Spleen (tissue), 7 donors: ENCODE measurements around the gene PCDHB14.

Source experiments
- POLR2A ChIP-seq, 3 donors: fragments of 450-650 bp; IDR thresholded peaks; one replicate each; pipeline ENCODE4 v1.5.1; 2017; ENCODE audit warnings: antibody characterized with exemption in 3 of 3, mild to moderate bottlenecking in 1 of 3
- POLR2AphosphoS5 ChIP-seq, 3 donors: sonication (generic); formaldehyde crosslinking; IDR thresholded peaks; one replicate each; pipeline ENCODE4 v1.5.1; 2017; ENCODE audit warnings: antibody characterized with exemption in 3 of 3
- TF ChIP-seq, protein P1 (sequence below), 11 experiments: fragments of 200-600 bp in 7 of 11; fragments of 450-650 bp in 4 of 11; sonication (generic) in 4 of 11; IDR thresholded peaks in 8 of 11; conservative IDR thresholded peaks in 3 of 11; 1 replicate in 7 of 11; 2 replicates in 4 of 11; pipeline versions ENCODE4 v1.4.0 to v1.8.0; 2016 to 2021; ENCODE audit warnings: antibody characterized with exemption in 11 of 11, inconsistent platforms in 4 of 11, mild to moderate bottlenecking in 1 of 11
- donor health status: DM: no; HTN: no; CAD: no; lungs with moderate emphysema.
- donor health status: DM: no; HTN: no; CAD: no.
- donor health status: DM: no; HTN: no; CAD: no.

DNA sequence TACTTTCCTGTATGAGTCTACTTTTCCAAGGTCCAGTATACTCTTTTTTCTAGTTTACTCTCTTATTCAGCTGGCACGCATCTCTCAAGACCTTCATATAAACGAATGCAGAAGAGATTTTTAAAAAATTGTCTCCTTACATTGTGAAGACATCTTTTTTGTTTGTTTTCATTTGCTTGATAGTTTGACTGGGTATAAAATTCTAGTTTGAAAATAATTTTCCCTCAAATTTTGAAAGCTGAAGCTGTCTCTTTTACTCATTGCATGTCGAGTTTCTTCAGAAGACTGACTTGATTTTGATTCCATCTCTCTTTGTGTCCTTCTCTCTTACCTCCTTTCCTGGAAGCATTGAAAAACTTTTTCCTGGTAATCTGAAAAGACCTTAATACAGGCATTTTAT is 26.8 kb upstream of the PCDHB14 start:
- TF ChIP-seq, protein P1, sequence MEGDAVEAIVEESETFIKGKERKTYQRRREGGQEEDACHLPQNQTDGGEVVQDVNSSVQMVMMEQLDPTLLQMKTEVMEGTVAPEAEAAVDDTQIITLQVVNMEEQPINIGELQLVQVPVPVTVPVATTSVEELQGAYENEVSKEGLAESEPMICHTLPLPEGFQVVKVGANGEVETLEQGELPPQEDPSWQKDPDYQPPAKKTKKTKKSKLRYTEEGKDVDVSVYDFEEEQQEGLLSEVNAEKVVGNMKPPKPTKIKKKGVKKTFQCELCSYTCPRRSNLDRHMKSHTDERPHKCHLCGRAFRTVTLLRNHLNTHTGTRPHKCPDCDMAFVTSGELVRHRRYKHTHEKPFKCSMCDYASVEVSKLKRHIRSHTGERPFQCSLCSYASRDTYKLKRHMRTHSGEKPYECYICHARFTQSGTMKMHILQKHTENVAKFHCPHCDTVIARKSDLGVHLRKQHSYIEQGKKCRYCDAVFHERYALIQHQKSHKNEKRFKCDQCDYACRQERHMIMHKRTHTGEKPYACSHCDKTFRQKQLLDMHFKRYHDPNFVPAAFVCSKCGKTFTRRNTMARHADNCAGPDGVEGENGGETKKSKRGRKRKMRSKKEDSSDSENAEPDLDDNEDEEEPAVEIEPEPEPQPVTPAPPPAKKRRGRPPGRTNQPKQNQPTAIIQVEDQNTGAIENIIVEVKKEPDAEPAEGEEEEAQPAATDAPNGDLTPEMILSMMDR (IDR thresholded peaks at IDR 0.05 in 8 of 11, conservative IDR thresholded peaks at IDR 0.05 in 3 of 11) = no peak
- TF ChIP-seq POLR2AphosphoS5 (IDR thresholded peaks at IDR 0.05) (no peak), POLR2A (IDR thresholded peaks at IDR 0.05) (no peak)
